Nephron progenitor cell (in vitro differentiated cells): ENCODE data around the gene PRPF19.

Experiments used
- DNase-seq: peaks from one replicate; pipeline ENCODE4 v3.0.0; 2021
- H3K27ac Mint-ChIP-seq: 2 replicates; pipeline ENCODE4 v1.8.0; 2021; ENCODE audit warnings: mild to moderate bottlenecking, moderate library complexity, mixed read lengths
- H3K27me3 Mint-ChIP-seq: 2 replicates; pipeline ENCODE4 v1.8.0; 2021; ENCODE audit warnings: mild to moderate bottlenecking, low read depth, mixed read lengths; ENCODE audit not compliant: poor library complexity
- H3K36me3 Mint-ChIP-seq: 2 replicates; pipeline ENCODE4 v1.8.0; 2021; ENCODE audit warnings: low read depth, mixed read lengths
- H3K4me1 Mint-ChIP-seq: 2 replicates; pipeline ENCODE4 v1.8.0; 2021; ENCODE audit warnings: mixed read lengths
- H3K4me3 Mint-ChIP-seq: 2 replicates; pipeline ENCODE4 v1.8.0; 2021; ENCODE audit warnings: mild to moderate bottlenecking, moderate library complexity, mixed read lengths
- H3K9me3 Mint-ChIP-seq: 2 replicates; pipeline ENCODE4 v1.8.0; 2021; ENCODE audit warnings: mild to moderate bottlenecking, moderate library complexity, mixed read lengths
- TF ChIP-seq, protein P1 (sequence below): fragments of 200-600 bp; sonication (generic); IDR thresholded peaks from 2 replicates; pipeline ENCODE4 v1.5.0; 2021; ENCODE audit warnings: antibody characterized with exemption

Gene PRPF19

DNA sequence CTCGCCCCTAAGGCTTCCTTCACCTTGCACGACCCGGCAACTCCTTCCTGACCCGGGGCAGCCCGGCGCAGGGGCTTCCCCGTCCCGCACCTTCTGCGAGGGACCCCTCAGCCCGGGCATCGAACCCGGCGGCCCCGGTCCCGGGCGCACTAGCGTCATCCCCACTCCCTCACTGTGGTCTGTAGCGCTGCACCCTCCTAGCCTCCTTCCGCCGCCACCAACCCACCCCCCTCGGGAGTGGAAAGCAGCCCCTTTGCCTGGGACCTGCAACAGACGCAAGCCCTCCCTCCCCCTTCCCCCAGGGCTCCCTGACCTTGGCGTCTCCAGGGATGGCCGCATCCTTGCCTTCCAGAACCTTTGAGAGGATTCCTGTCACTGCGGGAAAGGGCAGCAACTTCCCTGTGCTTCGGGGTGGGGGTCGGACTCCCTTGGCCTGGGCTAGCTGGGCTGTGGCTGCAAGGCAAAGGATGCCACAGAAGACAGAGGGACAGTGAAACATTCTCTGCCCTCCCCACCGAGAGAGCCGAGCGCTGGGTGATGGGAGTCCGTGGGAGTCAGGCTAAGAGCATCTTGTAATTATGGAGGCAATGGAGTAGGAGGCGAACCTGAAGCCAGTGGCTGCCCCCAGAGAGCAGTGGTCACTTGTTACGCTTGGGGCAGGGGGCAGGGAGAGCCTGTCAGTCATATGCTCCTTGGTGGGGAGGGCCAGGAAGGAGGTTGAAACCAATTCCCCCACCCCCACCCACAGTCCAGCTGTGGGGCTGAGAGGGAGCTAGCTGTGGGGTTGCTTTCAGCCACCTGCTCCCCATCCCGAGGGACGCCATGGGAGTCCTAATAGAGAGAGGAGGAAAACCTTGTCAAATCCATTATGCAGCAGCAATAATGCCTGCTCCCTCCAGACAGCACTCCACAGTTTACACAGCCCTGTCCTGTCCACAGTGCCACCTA is 18.8 kb upstream of the PRPF19 start:
- TF ChIP-seq, protein P1, sequence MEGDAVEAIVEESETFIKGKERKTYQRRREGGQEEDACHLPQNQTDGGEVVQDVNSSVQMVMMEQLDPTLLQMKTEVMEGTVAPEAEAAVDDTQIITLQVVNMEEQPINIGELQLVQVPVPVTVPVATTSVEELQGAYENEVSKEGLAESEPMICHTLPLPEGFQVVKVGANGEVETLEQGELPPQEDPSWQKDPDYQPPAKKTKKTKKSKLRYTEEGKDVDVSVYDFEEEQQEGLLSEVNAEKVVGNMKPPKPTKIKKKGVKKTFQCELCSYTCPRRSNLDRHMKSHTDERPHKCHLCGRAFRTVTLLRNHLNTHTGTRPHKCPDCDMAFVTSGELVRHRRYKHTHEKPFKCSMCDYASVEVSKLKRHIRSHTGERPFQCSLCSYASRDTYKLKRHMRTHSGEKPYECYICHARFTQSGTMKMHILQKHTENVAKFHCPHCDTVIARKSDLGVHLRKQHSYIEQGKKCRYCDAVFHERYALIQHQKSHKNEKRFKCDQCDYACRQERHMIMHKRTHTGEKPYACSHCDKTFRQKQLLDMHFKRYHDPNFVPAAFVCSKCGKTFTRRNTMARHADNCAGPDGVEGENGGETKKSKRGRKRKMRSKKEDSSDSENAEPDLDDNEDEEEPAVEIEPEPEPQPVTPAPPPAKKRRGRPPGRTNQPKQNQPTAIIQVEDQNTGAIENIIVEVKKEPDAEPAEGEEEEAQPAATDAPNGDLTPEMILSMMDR, result no peak
- Mint-ChIP-seq H3K27me3 (peaks cover 8% of the 10 kb centered on the region), H3K9me3 (no peaks in the 10 kb centered on the region), H3K36me3 (peaks cover 58% of the 10 kb centered on the region), H3K4me3 (peak overlapping the region; percentile 97), H3K27ac (peak overlapping the region; percentile 73), H3K4me1 (peaks cover 68% of the 10 kb centered on the region)
- peak; percentile 36 for DNase-seq

DNA sequence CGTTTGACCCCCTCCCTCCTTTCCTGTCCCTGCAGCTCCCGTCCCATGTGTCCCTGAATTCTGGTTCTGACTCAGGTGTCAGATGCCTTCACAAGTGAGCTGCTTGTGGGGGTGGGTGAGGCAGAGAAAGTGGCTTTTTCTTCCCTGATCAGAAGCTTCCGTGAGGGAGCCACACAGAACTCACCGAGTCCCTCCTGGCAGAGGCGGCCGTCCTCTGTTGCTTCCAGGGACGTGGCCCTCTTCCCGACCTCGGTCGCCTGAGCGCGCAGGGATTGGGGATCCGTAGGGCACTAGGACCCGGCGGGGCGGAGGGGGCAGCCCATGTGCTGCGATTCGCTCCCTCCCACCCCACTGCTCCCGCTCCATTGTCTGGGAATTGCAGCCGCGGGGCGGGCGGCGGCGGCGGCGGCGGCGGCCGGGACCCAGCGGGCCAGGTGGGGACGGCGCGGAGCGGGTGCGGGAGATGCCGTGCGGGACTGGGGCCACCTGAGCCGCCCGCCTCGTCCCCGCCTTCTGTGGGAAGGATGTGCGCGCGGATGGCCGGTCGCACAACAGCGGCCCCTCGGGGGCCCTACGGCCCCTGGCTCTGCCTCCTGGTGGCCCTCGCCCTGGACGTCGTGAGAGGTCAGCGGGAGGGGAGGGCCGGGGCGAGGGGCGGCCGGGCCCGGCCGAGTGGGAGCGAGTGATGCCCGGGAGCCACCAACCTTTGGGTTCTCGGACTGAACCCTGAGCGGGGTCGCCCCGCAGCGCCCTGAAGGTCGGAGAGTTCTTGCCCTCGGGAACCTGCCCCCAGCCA is 17.9 kb upstream of the PRPF19 start, which contains the start of gene TMEM132A:
Gene TMEM132A, plus strand, starts transcription at position 351 of the 796 bp plus-strand sequence. Its CDS starts 174 bp downstream, at position 525.
- H3K36me3 Mint-ChIP-seq, result peaks cover 58% of the 10 kb centered on the region
- peak within 1 kb of the TSS; percentile 97 for H3K4me3 Mint-ChIP-seq
- no peaks in the 10 kb centered on the region for H3K9me3 Mint-ChIP-seq
- H3K27ac Mint-ChIP-seq, result peak within 1 kb of the TSS; percentile 73
- TF ChIP-seq, protein P1, result no peak
- peaks cover 8% of the 10 kb centered on the region for H3K27me3 Mint-ChIP-seq
- DNase-seq, result peak; percentile 84
- H3K4me1 Mint-ChIP-seq, result peaks cover 68% of the 10 kb centered on the region

DNA sequence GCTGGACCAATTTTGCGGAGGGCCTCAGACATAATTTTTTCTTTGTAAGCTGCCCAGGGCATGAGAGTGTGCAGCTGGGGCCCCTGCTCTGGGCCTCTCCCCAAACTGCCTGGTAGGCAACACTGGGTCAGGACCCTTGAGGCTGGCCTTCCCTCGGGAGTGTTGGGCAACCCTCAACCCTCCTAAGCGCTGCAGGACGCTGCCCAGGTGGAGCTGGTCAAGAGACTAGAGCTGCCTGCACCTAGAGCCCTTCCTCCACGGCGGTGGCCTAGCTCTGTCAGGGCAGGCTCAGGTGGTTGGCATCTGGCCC is 17.4 kb upstream of the PRPF19 start:
- no peak overlapping the region for H3K27ac Mint-ChIP-seq
- H3K4me3 Mint-ChIP-seq, result peak overlapping the region; percentile 75

DNA sequence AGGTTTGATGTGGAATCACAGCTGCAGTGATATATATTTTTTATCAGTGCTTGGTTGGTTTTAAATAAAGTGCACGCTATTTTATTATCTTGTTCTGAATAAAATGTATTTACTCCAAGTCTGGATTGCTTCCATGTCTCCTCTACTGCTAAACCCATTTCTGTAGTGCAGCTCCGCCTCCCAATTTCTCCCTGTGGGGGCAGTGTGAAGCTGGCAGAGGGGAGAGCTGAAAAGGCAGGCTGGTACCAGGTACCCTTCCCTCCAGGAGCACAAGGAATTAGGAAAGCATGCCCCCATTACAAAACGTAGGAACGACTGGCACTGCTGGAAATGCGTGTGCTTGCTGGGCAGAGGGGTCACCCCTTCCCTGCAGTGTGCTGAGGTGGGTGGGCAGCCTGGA is 16.9 kb upstream of the PRPF19 start:
- no peak for DNase-seq
- Mint-ChIP-seq H3K4me1 (peaks cover 68% of the 10 kb centered on the region), H3K9me3 (no peaks in the 10 kb centered on the region), H3K27me3 (peaks cover 8% of the 10 kb centered on the region), H3K4me3 (peak overlapping the region; percentile 58), H3K27ac (no peak overlapping the region), H3K36me3 (peaks cover 54% of the 10 kb centered on the region)
- TF ChIP-seq, protein P1, result no peak

More for the DNA sequence above, 17.4 kb upstream of the PRPF19 start:
- Mint-ChIP-seq H3K27me3 (peaks cover 8% of the 10 kb centered on the region), H3K4me1 (peaks cover 68% of the 10 kb centered on the region), H3K36me3 (peaks cover 55% of the 10 kb centered on the region), H3K9me3 (no peaks in the 10 kb centered on the region)
- no peak for DNase-seq
- TF ChIP-seq, protein P1, result no peak

DNA sequence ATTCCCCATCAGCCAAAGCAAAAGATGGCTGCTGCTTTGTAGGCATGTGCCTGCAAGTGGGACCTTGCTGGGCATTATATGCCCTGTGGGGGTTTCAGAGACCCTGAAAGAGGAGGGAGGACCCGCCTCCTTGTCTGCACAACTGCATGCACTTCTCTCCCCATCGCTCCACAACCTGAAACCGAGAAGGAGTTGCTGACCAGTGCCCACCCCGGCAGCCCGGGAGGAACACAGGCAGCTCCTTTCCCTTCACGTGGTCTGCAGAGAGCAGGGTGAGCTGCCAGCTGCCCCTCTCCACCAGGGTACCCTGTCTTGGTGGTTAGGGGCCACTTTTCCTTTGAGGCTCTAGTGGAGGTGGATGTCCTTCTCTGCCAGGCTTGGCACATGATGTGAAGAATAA is 16.5 kb upstream of the PRPF19 start:
- Mint-ChIP-seq H3K4me1 (peaks cover 66% of the 10 kb centered on the region), H3K27me3 (peaks cover 8% of the 10 kb centered on the region), H3K4me3 (no peak overlapping the region), H3K27ac (no peak overlapping the region), H3K36me3 (peaks cover 50% of the 10 kb centered on the region), H3K9me3 (no peaks in the 10 kb centered on the region)
- DNase-seq, result no peak
- TF ChIP-seq, protein P1, result no peak
